HG02759 (cell line): ENCODE results near the gene SEZ6L2.
A peak's percentile ranks its signal among the peaks of the same experiment; 100 is the strongest.
"Not testable (repeated sequence)": the region's sequence is repeated elsewhere in the genome, so short reads cannot be mapped to it uniquely, and the experiment has no call there.

Experiments
- ATAC-seq: cut with Tn5 transposase; IDR thresholded peaks from one replicate; pipeline ENCODE4 v1.9.1; 2021; ENCODE audit warnings: mild to moderate bottlenecking, moderate library complexity; ENCODE audit not compliant: unreplicated experiment

SEZ6L2 gene

GRCh38 chr16:29858149-29858849 lies 41.1 kb downstream of the SEZ6L2 start:
- ATAC-seq: no peak

GRCh38 chr16:29857133-29857760 lies 42.1 kb downstream of the SEZ6L2 start:
- no peak for ATAC-seq

GRCh38 chr16:29854520-29855100 lies 44.7 kb downstream of the SEZ6L2 start:
- ATAC-seq: no peak

- ATAC-seq: no peak
Measured at GRCh38 chr16:29852654-29853053, 46.7 kb downstream of the SEZ6L2 start.

DNA sequence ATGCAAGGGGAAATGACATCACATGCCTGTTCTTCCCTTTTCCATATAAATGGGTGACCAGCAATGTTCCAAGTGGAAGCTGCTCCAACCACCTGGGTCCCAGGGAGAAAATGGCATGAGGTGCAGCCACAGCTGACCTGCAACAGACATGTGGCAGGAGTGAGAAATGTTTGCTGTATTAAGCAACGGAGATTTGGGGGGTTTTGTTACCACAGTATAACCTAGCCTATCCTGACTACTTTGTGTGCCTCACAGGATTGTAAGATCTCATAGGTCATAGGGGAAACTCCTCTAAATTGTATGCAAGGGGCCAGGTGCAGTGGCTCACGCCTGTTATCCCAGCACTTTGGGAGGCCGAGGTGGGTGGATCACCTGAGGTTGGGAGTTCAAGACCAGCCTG lies 48.4 kb downstream of the SEZ6L2 start:
- no peak for ATAC-seq

GRCh38 chr16:29849505-29849904 lies 49.8 kb downstream of the SEZ6L2 start:
- ATAC-seq: no peak

GRCh38 chr16:29848420-29849297 lies 50.7 kb downstream of the SEZ6L2 start:
- ATAC-seq: peak; percentile 60

DNA sequence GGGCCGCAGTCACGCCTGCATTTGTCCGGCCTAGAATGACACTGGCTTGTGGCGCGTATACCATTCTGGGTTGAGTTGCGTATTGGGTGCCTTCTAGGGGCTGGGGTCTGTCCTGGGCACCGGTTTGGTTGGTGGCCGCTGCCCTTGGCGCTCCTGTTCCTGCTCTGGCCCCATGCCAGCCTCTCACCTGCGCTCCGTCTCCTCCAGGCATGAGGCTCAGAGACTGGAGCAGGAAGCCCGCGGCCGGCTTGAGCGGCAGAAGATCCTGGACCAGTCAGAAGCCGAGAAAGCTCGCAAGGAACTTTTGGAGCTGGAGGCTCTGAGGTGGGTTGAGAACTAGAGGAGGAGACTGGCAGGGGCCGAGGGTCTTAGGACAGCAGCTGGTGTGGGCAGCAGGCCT lies 53.7 kb downstream of the SEZ6L2 start:
- ATAC-seq: no peak

- no peak for ATAC-seq
Measured at GRCh38 chr16:29844575-29845331, 54.6 kb downstream of the SEZ6L2 start.

DNA sequence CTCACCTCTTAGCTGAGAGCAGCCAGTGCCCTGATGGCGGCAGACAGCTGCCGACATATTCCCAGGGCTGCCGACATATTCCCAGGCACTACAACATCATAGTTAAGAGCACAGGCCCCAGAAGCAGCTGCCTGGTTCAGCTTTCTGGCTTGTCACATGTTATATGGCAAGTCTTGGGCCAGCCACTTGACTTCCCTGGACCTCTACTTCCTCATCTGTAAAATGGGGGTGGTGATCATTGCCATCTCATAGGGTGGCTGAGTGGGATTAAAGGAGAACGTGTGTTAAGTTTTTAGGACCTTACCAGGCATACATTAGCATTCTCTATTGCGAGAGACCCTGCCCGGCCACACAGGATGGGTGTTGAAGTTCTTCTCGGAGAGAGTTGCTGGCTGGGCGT lies 55.4 kb downstream of the SEZ6L2 start:
- ATAC-seq: no peak

GRCh38 chr16:29842732-29843346 lies 56.5 kb downstream of the SEZ6L2 start:
- no peak for ATAC-seq

- ATAC-seq: no peak
Measured at GRCh38 chr16:29841631-29842030, 57.7 kb downstream of the SEZ6L2 start.

DNA sequence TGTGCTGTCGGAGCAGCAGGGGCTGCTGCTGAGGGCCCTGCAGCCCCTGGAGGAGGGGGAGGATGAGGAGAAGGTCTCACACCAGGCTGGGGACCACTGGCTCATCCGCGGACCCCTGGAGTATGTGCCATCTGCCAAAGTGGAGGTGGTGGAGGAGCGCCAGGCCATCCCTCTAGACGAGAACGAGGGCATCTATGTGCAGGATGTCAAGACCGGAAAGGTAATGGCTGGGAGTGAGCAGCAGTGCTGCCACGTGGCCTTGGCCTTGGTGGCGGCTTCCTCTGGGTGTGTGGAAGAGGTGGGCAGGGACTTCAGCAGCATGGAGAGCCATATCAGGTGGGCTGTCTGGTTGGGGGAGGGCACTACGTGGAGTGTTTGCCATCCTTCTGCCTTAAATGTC lies 59.1 kb downstream of the SEZ6L2 start:
- ATAC-seq: no peak

- ATAC-seq: no peak
Measured at GRCh38 chr16:29839822-29840221, 59.5 kb downstream of the SEZ6L2 start.

DNA sequence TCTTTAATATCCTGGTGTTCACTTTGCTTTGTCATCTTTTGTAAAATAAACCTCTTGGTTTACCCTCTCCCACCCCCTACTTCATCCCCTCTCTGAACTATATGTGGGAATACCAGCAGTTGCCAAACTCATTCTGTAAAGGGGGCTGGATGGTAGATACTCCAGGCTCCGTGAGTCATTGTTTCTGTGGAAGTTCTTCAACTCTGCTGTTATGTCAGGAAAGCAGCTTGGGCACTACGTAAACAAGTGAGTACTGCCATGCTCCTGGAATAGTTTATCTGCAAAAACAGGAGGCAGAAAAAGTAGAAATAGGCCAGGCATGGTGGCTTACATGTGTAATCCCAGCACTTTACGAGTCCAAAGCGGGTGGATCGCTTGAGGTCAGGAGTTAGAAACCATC lies 61.5 kb downstream of the SEZ6L2 start:
- ATAC-seq: no peak

- no peak for ATAC-seq
Measured at GRCh38 chr16:29836623-29837022, 62.7 kb downstream of the SEZ6L2 start.

DNA sequence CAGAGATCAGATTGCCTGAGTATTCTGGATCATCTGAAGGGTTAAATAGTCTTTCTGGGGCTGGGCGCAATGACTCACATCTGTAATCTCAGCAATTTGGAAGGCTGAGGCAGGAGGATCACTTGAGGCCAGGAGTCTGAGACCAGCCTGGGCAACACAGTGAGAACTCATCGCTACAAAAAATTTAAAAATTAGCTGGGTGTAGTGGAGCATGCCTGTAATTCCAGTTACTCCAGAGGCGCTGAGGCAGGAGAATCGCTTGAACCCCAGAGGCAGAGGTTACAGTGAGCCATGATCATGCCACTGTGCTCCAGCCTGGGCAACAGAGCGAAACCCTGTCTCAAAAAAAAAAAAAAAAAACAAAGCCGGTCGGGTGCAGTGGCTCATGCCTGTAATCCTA lies 63.4 kb downstream of the SEZ6L2 start:
- no peak for ATAC-seq

- ATAC-seq: no peak
Measured at GRCh38 chr16:29834079-29834478, 65.3 kb downstream of the SEZ6L2 start.

- not testable (repeated sequence) for ATAC-seq
Measured at GRCh38 chr16:29833219-29833618, 66.1 kb downstream of the SEZ6L2 start.

DNA sequence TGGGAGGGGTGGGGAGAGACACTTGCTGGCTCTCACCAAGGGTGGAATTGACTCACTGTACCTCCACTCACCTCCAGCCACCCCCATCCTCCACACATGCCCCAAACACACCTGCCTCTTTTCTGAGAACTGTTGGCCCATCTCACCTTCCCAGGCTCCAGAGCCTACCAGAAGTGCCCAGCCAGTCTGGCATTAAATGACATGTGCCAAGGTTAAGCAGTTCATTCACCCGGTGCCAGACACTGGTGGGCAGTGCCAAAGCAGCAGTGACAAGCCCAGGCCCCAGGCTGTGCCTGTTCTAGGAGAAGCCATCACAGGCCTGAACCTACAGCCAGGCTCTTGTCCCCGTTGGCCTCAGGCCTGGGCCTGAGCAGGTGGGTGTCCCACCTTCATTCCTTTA lies 67.9 kb downstream of the SEZ6L2 start:
- no peak for ATAC-seq
